ENCODE measurements around the gene TRAF3IP3.

Gene TRAF3IP3

DNA sequence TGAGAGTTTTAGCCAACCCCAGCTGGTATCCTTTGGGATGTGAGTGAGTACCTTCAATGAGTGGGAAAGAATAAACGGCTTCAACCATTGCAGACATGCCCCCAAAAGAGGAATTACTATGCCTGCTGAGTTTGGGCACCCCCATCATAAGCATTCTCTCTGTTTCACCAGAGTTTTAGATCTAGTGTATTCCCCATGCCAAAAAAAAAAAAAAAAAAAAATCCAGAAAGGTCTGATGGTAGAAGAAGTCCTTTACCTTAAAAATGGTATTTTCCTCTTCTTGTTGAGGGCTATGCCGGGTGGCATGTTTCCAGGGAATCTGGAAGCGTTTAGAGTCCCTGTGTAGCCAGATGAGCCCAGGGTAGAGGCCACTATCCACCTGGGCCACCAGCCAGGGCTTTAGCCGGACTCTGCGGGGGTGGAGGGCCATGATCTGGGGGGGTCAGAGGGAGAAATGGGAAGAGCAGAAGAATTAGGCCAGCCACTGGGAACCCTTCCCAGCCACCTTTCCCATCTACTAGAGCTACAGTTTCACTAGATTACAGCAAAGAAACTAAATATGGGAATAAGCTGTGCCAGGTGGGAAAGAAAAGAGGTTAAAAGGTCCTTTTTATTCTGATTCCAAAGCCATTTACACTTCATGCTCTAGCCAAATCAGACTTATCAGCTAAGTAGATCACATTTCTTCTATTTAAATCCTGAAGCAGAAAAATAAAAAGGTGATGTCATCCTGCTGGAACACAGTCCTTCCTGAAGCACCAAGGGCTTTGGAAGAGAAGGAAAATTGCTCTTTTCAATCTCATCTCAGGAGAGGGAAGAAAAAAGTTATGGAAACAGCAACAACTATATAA is 45.4 kb downstream of the TRAF3IP3 start:
- DNase-seq: no peak

DNA sequence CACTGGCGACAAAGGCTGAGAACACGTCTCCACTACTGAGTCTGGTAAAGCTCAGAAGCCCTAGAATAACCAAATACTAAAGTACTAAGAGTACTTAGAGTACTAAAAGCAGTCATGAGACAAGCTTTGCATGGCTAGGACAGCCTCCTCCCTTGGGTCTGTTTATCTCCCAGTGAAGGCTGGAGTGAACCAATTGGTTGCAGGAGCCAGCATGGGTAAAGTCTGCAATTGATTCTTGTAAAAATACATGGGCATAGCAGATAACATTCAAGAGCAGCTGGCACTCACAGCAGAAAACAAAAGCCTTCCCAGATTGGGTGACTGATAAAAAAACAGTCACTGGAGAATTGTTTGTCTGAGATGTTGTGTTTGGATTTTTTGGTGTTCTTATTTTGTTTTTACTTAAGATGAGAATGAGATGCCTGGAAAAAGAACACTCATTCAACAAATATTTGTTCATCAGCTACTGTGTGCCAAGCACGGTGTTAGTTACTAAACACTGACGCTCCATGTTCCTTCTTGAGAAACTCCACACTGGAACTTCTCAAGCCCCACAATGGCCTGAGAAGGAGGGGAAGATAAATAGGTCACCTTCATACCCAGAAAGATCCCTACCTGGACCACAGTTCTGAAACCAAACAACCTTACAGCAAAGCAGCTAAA is 46.4 kb downstream of the TRAF3IP3 start:
- DNase-seq: no peak

DNA sequence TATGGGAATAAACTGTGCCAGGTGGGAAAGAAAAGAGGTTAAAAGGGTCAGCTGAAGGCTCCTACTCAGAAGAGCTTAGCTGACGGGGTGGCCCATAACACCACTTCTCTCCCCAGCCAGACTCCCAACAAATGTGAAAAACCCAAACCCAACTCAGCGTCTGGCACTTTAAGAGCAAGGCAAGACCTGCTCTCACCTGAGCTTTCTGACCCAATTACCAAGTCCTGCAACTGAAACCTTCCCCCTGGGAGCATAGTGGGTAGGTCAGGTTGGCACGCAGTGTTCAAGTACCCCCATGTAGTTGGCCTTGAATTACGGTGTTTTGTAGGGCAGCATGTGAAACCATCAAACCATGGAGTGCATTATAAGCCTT is 46.9 kb downstream of the TRAF3IP3 start:
- no peak for DNase-seq

DNA sequence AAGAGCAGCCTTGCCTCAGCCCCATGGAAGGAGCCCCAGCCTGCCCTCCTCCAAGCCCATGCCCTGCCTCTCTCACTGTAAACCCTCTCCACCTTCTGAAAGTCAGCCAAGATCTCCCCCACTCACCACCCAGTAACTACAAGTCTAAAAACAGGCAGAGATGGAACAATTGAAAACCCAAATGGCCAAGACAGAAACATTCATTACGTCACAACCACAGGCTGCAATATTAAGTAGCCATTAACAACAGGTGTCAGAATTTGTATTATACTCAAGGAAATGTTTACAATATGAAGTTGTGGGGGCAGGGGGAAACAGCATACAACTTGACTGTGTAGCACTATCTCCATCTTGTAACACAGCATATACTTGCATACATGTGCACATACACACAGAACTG is 47.7 kb downstream of the TRAF3IP3 start:
- no peak for DNase-seq

DNA sequence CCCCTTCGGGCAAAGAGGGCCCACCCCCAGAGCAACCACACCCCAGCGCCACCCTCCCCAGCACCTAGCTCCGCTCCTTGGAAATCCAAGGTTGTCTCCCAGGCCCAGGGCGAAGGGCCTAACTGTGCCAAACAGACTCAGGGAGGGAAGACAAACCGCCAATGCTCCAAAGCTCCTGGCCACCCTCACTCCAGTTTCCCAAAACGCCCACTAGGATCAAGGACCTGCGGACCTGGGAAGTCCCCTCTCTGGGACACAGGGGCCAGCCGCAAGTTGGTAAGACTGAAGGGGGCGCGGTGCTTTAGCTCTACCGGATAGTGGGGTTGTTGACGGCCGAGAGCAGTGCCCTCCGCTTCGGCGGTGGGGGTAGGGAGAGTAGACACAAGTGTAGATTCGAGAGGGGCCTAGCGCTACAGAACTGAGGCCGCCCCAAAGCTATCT is 49.5 kb downstream of the TRAF3IP3 start:
- no peak for DNase-seq

DNA sequence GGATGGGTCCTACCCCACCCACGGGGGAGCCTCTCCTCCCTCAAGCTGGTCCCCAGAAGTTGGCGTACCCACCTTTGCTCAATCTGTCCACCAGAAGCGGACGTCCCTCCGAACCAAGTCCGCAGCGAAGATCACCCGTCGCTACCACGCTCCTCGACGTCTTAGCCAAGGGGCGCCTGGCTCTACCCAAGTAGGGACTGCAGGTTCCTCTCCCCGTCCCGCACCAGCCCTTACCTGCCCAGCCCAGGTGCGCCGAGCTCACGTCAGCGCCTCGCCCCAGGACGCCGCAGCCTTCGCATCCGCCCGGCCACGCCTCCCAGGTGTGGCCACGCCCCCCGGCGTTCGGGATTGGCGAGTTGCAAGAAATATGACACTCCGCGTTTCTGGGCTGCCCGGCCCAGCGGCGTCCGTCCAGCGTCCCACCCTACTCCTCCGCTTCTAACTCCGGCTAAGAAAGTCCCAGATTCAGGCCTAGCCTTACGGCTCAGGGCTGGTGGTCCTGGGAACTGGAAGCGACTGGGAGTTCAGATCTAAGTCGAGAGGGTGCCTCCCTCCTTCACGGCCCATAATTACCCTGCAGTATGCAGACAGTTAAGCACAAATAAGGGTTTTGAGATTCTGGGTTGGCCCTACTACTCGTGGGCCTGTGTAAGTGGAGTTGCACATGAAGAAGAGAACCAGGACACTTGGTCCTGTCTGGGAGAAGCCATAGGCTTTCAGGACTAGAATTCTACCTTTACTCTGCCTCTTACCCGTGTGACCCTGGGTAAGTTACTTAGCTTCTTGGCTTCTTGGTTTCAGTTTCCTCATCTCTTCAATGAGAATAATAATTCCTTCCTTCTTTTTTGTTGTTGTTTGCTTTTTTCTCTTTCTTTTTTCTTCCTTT is 50.3 kb downstream of the TRAF3IP3 start, which contains the start of gene IRF6:
Gene IRF6, minus strand, starts transcription at position 268 of the 886 bp plus-strand sequence. CDS start 4,729 bp downstream, outside the sequence.
- peak; percentile 78 to 91 (median 82) for DNase-seq

DNA sequence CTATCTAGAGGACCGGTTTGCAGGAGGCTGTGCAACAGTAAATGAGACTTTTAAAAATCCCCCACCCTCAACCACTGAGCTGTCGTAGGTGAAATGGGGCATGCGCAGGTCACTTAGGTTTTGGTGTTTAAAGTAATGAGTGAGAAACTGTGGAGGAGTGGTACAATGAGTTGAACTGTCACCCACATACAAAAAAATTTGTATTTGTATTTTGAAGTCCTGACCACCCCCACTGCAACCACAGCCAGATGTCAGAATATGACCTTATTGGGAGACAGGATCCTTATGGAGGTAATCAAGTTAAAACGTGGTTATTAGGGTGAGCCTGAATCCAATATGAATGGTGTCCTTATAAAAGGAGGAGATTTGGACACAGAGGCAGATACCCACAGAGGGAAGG is 51.7 kb downstream of the TRAF3IP3 start:
- DNase-seq: no peak

DNA sequence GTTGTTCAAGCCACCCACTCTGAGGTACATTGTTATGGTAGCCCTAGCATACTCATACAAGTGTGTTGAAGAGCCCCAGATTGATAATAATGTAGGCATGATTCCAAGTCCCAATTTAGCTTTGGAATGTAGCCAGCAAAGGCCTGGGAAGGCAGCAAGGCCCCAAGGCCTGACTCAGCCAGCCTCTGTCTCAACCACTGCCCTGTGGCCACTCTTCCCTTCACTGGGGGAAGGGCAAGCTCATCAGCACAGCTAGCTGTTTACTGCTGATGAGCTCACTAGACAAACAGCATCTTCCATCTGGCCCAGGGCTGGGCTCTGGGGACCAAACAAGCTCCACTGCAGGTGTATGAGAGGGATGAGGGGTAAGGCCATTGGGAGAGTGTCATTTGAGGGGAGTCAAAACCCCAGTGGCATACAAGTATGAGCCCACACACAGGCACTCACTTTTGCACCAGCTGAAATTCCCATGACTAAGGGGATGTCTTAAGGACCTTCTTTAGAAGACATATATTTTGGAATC is 52.3 kb downstream of the TRAF3IP3 start:
- DNase-seq: peak; percentile 81 to 91 (median 86)

DNA sequence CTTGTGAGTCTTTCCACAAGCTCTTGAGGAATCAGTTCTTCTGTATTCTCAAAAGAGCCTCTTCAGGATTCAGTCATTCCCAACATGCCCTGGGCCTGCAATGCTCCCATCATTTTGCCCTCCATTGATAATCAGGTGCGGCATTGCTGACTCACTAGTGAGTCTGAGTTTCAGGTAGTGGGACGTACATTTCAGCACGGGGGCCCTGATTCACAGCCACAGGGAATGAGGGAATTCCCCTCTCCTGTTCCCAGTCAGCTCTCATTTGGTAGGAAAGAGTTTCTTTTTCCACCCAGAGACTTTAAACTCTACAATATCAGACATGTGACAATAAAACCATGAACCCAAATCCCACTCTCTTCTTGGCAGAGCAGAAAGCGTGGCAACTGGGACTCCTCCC is 53.8 kb downstream of the TRAF3IP3 start:
- no peak for DNase-seq

DNA sequence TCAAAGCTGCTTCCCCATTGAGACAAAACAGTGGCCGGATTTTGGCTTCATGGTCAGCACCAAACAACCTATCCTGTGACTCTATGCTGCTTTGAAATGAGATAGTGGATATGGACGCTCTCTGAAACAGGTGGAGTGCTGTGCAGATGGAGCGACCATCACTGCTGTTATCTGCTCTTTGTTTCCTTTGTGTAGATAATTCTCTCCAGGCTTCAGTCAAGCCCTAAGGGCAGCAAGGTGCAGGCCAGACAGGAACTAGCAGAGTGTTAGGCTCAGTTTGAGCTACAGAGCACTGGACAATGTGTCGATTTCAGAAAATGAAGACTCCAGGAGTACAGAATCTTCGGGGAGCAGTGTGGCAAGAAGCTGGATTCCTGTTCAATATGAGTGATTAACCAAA is 54.9 kb downstream of the TRAF3IP3 start:
- no peak for DNase-seq

DNA sequence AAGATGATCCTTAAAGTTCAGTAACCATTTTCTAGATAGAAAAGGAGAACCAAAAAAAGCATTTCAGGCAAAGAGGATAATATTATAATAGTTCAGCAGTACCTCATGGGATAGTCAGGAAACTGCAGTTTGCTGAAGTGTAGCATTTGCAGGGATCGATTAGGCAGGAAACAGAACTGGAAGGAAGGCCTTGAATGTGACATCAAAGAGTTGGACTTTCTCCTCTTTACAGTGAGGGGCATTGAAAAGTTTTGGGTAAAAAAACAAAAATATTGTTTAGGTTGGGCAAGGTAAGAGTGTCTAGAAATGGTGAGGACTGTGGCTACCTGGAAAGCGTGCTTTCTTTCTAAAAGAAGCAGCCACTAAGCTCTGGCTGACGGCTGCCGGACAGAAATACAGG is 58.0 kb downstream of the TRAF3IP3 start:
- no peak for DNase-seq

DNA sequence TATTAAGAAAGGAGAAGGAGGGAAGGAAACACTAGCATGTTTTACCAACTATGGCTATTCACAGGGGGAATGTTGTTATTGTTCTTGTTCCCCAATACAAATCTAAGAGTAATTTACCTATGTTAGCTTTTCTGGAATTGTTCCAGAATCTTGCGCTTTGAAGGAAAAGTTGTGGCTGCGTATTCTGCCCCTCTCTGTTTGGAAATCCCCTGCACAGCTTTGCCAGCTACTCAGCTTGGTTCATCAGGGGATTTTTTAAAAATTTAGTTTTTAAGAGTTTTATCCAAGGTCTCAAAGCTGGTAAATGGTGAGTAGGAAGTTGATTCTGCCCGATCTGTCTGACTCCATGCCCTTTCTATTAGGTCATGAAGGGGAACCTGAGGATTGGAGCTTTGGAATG is 59.6 kb downstream of the TRAF3IP3 start:
- no peak for DNase-seq

DNA sequence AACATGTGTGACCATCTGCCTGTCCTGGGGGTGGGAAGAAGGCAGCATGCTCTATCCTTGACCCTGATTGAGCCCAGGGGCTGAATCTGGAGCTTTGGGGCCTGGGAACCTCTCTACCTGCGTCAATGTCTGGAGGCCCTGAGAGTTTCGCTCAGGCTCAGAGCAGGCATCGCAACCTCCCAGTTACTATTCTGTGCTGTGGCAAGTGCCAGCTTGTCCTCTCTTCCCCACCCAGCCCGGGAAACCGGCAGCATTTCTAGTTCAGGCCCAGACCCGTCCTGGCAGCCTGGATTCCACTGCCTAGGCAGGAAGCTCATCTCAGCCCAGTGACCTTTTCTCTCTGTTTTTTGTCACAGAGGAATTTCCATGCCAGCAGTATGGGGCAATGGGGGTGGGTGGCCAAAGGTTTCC is 60.1 kb downstream of the TRAF3IP3 start:
- no peak for DNase-seq

DNA sequence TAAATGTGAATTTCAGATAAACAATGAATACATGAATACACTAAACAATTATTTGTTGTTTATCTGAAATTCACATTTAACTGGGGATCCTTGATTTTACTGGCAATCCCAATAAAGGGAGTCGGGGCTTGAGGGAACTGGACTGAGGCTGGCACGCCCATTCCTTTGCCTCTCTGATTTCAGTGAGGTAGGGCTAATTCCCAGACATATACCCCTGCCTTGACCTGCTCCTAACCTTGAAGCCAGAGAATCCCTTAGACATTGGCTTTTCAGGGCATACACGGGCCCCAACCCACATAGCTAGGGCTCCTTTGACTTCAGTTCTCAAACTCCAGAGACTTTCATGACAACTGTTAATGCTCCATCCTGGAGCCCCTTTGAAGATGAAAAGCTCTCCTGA is 61.1 kb downstream of the TRAF3IP3 start:
- no peak for DNase-seq

DNA sequence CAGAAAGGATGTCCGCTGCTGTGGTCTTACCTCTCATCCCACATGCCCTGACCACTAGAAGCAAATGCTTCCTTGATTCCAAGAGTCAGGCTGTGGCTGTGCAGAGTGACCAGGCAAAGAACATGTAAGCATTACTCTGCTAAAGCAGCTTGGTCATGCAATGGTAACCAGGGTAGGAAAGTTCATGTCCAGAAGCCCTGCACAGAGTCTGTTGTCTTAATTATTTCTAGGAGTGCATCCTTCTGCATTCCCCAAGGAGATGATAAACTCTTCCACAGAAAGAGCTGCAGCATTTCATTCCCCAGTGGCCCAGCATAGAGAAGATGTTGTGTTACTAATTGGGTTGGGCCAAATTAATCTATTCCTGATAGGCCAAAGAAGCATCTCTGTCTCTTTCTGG is 61.8 kb downstream of the TRAF3IP3 start:
- DNase-seq: no peak

DNA sequence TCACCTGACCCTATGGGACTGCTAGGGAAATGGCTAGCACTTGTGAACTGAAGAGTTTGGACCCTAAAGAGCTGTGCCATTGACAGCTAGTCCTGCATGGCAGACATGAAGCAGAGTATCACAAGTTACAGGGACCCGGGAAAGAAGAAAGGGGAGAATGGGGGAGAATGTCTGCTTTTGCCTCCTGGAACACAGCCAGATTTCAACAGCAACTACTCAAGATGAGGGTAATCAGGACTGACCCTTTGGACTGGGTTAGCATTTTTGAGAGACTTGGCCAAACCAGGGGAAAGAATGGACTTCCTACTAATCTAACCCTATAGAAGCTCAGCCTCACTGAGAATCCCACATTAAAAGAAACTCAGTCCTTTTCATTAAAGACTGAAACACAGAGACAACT is 63.2 kb downstream of the TRAF3IP3 start:
- no peak for DNase-seq

DNA sequence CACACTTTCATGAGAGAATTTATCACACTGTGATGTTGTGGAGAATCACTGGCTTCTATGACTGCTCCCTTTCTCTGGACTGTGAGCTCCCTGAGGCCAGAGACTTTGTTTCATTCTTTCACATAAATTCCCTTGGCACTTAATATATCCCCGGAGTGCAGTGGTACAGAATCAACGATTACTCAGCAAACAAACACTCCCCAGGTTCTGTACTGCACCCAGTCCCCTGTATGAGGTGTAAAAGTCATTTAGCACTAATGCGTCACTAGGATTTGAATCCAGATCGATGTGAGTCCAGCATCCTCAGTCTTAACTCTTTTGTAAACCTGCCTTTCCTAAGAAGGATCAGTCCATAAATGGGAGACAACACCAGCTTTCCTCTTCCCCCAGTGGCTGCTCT is 65.1 kb downstream of the TRAF3IP3 start:
- DNase-seq: no peak

DNA sequence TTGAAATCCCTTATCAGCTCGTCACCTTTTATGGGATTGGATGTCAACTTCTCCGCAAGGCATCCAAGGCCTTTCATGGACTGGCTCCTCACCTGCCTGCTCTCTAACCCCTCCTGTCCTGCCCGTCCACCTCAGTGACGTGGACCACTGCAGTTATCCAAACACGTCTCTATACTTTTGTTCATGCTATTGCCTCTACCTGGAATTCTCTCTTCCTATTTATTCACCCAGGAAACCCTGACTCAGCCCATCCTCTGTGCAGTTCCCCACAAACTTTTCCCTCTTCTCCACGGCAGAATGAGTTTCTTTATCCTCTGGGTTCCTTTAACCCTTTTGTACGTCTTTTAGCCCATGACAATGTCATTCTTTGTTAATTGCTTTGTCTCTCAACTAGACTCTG is 66.9 kb downstream of the TRAF3IP3 start:
- no peak for DNase-seq

DNA sequence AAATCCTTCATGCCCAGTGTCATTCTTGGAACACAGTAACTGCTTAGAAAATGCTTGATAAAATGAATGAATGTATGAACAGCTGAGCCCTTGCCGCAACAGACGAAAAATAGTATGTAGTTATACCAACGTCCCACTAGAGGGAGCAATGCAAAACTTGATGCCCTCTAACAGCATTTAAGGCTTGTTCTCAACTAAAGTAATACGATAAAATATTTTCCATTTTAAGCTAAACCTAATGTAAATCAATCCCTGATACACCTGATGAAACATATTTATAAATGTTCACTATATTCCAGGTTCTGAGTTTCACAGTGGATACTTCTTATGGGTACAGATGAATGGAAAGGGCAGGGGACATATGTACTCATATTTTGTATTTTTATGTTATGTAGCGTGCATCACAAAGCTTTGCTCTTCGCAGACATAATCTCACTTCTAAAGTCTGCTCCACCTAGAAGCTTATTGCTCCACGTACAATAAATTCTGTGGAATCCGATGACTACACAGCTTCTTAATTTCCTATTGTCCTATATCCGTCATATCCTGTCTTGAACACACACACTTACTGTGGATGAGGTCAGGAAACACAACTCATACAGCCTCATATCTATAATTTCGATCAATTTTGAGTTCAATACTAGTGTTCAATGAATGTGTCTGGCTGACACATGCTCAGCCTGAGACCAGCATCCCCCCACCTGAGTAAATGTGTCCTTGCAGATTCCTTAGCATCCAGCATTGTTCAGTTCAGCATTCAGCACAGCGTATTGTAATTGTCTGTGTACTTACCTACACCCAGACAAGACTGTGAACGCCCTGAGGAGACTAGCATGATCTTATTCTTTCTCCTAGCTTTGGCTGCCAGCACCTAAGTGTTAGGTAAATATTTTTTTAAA is 67.5 kb downstream of the TRAF3IP3 start:
- DNase-seq: peak; percentile 58 to 77 (median 63)

DNA sequence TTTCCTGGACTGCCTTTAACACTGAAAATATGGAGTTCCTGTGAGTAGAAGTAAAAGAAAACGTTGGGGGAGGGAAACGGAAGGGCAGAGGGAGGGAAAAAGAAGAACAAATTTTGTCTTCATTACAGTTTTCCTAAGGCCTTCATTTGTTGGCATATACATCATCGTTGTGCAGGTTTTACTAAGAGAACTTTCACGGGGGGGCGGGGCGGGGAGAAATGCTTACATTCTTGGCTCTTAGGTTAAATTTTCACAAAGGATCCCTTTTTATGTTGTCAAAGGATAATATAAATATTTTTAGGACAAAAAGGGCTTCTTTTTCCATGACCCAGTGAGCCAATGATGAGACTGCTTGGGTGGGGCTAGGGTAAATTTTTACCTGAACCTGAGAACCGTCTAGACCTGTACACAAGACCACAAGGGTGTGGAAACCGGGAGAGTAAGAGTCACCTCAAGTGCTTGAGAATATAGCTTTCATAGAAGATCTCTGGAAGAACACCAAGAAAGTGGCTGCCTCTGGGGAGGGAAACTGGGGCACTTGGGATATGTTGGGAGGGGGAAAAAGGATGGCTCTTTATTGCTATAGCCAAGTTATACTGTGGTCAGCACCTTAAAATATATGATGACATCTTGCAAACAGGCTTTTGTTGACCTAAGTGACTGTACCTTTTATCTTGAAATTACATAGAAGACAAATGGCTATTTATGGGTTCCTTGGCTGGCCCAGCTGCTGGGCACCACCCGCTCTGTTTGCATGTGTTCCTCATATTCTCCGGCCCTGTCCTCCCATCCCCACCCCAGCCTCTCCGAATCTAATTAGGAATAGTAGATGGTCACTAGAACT is 70.0 kb downstream of the TRAF3IP3 start:
- DNase-seq: no peak

Measured in suppressor macrophage (primary cell).